ENCODE results near the gene PTPN6. TPM values are rescaled to one million over a fixed set of nuclear protein-coding genes. Genes with fewer than 3 reads are reported as not detected.

The PTPN6 gene
- total RNA-seq, 1 experiment from 2014 or later = 2.3 TPM

DNA sequence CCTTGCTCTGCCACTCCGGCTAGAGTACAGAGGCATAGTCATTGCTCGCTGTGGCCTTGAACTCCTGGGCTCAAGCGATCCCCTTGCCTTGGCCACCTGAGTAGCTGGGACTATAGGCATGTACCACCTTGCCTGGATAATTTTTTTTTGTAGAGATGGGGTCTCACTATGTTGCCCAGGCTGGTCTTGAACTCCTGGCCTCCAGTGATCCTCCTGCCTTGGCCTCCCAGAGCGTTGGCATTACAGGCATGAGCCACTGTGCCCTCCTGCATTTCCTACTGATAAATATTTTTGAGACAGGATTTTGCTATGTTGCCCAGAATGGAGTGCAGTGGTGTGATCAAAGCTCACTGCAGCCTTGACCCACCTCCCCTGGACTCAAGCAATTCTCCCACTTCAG is 28.9 kb downstream of the PTPN6 start:
- ChIA-PET POLR2A (ENCODE audit: low non-redundant PET) (no interaction called here), CTCF (no interaction called here)
- intact Hi-C loops (cut with micrococcal nuclease; ENCODE audit: unreplicated experiment) = no loop called here
- no peaks in the 10 kb centered on the region for H3K4me1 ChIP-seq (ENCODE audit: insufficient read depth, low read length, poor library complexity, severe bottlenecking)
- BruUV-seq (replicated peaks) = no TSS peak
- no peak overlapping the region for H3K27ac ChIP-seq (ENCODE audit: low read depth, low read length, poor library complexity, severe bottlenecking)
- TF ChIP-seq, protein P1, sequence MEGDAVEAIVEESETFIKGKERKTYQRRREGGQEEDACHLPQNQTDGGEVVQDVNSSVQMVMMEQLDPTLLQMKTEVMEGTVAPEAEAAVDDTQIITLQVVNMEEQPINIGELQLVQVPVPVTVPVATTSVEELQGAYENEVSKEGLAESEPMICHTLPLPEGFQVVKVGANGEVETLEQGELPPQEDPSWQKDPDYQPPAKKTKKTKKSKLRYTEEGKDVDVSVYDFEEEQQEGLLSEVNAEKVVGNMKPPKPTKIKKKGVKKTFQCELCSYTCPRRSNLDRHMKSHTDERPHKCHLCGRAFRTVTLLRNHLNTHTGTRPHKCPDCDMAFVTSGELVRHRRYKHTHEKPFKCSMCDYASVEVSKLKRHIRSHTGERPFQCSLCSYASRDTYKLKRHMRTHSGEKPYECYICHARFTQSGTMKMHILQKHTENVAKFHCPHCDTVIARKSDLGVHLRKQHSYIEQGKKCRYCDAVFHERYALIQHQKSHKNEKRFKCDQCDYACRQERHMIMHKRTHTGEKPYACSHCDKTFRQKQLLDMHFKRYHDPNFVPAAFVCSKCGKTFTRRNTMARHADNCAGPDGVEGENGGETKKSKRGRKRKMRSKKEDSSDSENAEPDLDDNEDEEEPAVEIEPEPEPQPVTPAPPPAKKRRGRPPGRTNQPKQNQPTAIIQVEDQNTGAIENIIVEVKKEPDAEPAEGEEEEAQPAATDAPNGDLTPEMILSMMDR (conservative IDR thresholded peaks at IDR 0.05; ENCODE audit: low read depth, low read length) = no peak
- TF ChIP-seq EZH2 (IDR thresholded peaks at IDR 0.05; ENCODE audit: borderline replicate concordance, low read depth, low read length, poor library complexity, severe bottlenecking) = no peak
- no peak overlapping the region for H3K4me3 ChIP-seq (ENCODE audit: low read depth, low read length, poor library complexity, severe bottlenecking)
- H3K9me3 ChIP-seq (ENCODE audit: low read depth, low read length, poor library complexity, severe bottlenecking) = no peaks in the 10 kb centered on the region
- peaks cover 77% of the 10 kb centered on the region for H3K36me3 ChIP-seq (ENCODE audit: insufficient read depth, low read length, poor library complexity, severe bottlenecking)
- no peaks in the 10 kb centered on the region for H3K27me3 ChIP-seq (replicated peaks; ENCODE audit: insufficient read depth, low read depth, low read length, poor library complexity)
- DNase-seq (ENCODE audit: low spot score) = no peak

DNA sequence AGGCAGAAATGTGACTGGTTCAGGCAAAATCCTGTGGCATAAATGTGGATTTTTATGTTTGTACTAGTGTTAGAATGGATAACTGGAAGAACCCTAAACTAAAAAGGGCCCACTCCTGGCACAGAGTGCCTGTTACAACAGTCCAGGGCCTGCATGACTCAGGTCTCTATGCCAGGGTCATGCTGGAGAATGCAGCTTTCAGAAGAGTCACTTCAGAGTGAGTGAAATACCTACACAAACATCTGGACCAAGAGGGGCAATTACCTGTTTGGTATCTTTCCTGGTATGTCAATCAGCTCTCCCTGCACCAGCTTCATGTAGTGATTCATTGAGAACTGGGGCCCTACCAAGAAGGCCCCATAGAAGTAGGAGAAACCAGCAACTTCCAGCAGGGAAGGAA is 29.6 kb downstream of the PTPN6 start:
- ChIA-PET POLR2A (ENCODE audit: low non-redundant PET) (no interaction called here), CTCF (no interaction called here)
- H3K4me1 ChIP-seq (ENCODE audit: insufficient read depth, low read length, poor library complexity, severe bottlenecking) = no peaks in the 10 kb centered on the region
- BruUV-seq (replicated peaks) = no TSS peak
- no peak for DNase-seq (ENCODE audit: low spot score)
- H3K4me3 ChIP-seq (ENCODE audit: low read depth, low read length, poor library complexity, severe bottlenecking) = no peak overlapping the region
- H3K9me3 ChIP-seq (ENCODE audit: low read depth, low read length, poor library complexity, severe bottlenecking) = no peaks in the 10 kb centered on the region
- no peaks in the 10 kb centered on the region for H3K27me3 ChIP-seq (replicated peaks; ENCODE audit: insufficient read depth, low read depth, low read length, poor library complexity)
- H3K27ac ChIP-seq (ENCODE audit: low read depth, low read length, poor library complexity, severe bottlenecking) = no peak overlapping the region
- intact Hi-C loops (cut with micrococcal nuclease; ENCODE audit: unreplicated experiment) = no loop called here
- H3K36me3 ChIP-seq (ENCODE audit: insufficient read depth, low read length, poor library complexity, severe bottlenecking) = peaks cover 70% of the 10 kb centered on the region
- no peak for TF ChIP-seq EZH2 (IDR thresholded peaks at IDR 0.05; ENCODE audit: borderline replicate concordance, low read depth, low read length, poor library complexity, severe bottlenecking)
- TF ChIP-seq, protein P1 (conservative IDR thresholded peaks at IDR 0.05; ENCODE audit: low read depth, low read length) = no peak

DNA sequence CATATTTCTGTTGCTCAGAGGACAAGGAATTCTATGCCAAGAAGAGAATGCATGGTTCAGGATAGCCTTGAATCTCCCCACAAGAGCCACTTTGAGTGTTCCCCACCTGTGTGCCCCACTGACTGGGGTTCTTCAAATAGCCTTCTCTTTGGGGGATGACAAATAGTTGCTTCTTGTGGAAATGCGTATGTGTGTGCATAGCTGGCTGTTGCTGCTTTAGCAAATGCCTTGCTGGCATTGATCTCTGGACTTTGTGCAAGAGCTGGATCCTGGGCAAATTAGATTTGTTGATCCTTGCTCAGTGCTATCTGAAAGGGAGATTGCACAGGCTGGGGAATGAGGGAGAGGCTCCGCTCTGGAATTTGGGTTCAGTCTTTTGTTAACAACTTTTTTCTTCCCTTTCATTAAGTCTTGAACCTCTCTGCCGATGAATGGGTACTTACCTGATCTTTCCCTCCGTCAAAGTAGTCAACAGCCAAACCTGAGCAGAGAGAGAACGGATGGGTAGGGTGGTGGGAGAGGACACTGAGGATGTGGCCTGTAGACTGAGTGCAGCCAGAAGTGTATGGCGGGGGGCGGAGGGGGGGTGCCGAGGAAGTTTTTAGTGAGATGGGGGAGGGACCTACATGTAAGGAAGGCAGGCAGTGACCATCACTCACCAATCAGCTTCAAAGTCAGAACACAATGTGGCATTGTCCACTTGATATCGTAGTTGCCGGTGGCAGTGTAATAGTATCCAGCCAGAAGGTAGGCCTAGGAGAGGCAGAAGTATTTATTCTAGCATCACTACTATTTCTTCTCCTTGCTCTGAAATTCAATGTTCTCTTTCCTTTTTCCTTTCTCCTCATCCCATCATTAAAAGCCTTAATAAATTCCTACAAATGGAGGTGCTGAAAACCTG is 30.2 kb downstream of the PTPN6 start:
- ChIA-PET POLR2A (ENCODE audit: low non-redundant PET) (no interaction called here), CTCF (no interaction called here)
- peaks cover 64% of the 10 kb centered on the region for H3K36me3 ChIP-seq (ENCODE audit: insufficient read depth, low read length, poor library complexity, severe bottlenecking)
- no peaks in the 10 kb centered on the region for H3K4me1 ChIP-seq (ENCODE audit: insufficient read depth, low read length, poor library complexity, severe bottlenecking)
- no TSS peak for BruUV-seq (replicated peaks)
- intact Hi-C loops (cut with micrococcal nuclease; ENCODE audit: unreplicated experiment) = no loop called here
- H3K27me3 ChIP-seq (replicated peaks; ENCODE audit: insufficient read depth, low read depth, low read length, poor library complexity) = no peaks in the 10 kb centered on the region
- no peak for DNase-seq (ENCODE audit: low spot score)
- no peak for TF ChIP-seq EZH2 (IDR thresholded peaks at IDR 0.05; ENCODE audit: borderline replicate concordance, low read depth, low read length, poor library complexity, severe bottlenecking)
- TF ChIP-seq, protein P1 (conservative IDR thresholded peaks at IDR 0.05; ENCODE audit: low read depth, low read length) = no peak
- no peaks in the 10 kb centered on the region for H3K9me3 ChIP-seq (ENCODE audit: low read depth, low read length, poor library complexity, severe bottlenecking)
- no peak overlapping the region for H3K27ac ChIP-seq (ENCODE audit: low read depth, low read length, poor library complexity, severe bottlenecking)
- H3K4me3 ChIP-seq (ENCODE audit: low read depth, low read length, poor library complexity, severe bottlenecking) = no peak overlapping the region

Measured in A673 (cell line).